Tibial nerve (tissue), 4 donors: Measurements from ENCODE around the gene SH3TC1. TPM values are rescaled to one million over a fixed set of nuclear protein-coding genes. Genes with fewer than 3 reads are reported as not detected.

Source experiments
- DNase-seq, 2 donors: peaks; one replicate each; pipeline ENCODE4 v3.0.0-alpha.2; 2019; ENCODE audit warnings: low spot score in 2 of 2
- H3K27ac ChIP-seq, 4 donors: fragments of 200-600 bp; sonication (generic) in 3 of 4; one replicate each; pipeline ENCODE4 v1.5.1; 2017 to 2019; ENCODE audit warnings: mild to moderate bottlenecking in 1 of 4
- H3K27me3 ChIP-seq, 2 donors: fragments of 200-600 bp; sonication (generic) in 1 of 2; one replicate each; pipeline versions ENCODE4 v1.5.1 to v1.6.0; 2017 to 2019
- H3K36me3 ChIP-seq, 3 donors: fragments of 200-600 bp; sonication (generic); one replicate each; pipeline ENCODE4 v1.5.1; 2018 to 2019
- H3K4me1 ChIP-seq, 4 donors: fragments of 200-600 bp; sonication (generic) in 3 of 4; one replicate each; pipeline ENCODE4 v1.5.1; 2017 to 2019
- H3K4me3 ChIP-seq, 4 donors: fragments of 200-600 bp; sonication (generic) in 3 of 4; one replicate each; pipeline ENCODE4 v1.5.1; 2017 to 2019; ENCODE audit warnings: mild to moderate bottlenecking in 1 of 4, moderate library complexity in 1 of 4
- H3K9me3 ChIP-seq, 4 donors: fragments of 200-600 bp; sonication (generic) in 3 of 4; one replicate each; pipeline ENCODE4 v1.5.1; 2017 to 2019
- CTCF ChIP-seq, 5 experiments: fragments of 200-600 bp in 3 of 5; fragments of 450-650 bp in 2 of 5; sonication (generic) in 3 of 5; IDR thresholded peaks; one replicate each; pipeline ENCODE4 v1.5.1; 2016 to 2019; ENCODE audit warnings: antibody characterized with exemption in 5 of 5, mild to moderate bottlenecking in 3 of 5, moderate library complexity in 2 of 5
- EP300 ChIP-seq, 2 donors: sonication (generic); formaldehyde crosslinking; IDR thresholded peaks; one replicate each; pipeline ENCODE4 v1.6.1; 2017; ENCODE audit warnings: antibody characterized with exemption in 2 of 2, mild to moderate bottlenecking in 1 of 2
- POLR2A ChIP-seq, 2 donors: fragments of 450-650 bp; IDR thresholded peaks; one replicate each; pipeline ENCODE4 v1.6.1; 2017; ENCODE audit warnings: antibody characterized with exemption in 2 of 2, mild to moderate bottlenecking in 2 of 2, moderate library complexity in 2 of 2
- WGBS, 2 donors: methylation state at CpG; one replicate each; pipeline ENCODE4 v1.1.5; 2018; 5-methylcytosine and 5-hydroxymethylcytosine counted together
- total RNA-seq, 4 donors: library from RNA; depleted of rRNA; stranded (reverse); fragments of >200 nt; gene quantifications; one replicate each; pipeline ENCODE4 v1.1.0, GENCODE V29; 2016

The SH3TC1 gene
- total RNA-seq, 4 donors from 2014 or later, result 31.6 to 176 (median 69.7) TPM

GRCh38 chr4:8202108-8203051 lies 3.3 kb downstream of the SH3TC1 start:
- 75 to 77% methylated on average over 21 of the region's 21 CpGs for whole genome bisulfite sequencing, 2 donors
- TF ChIP-seq POLR2A (IDR thresholded peaks at IDR 0.05), result no peak
- TF ChIP-seq CTCF (IDR thresholded peaks at IDR 0.05), result no peak
- no peak for TF ChIP-seq EP300 (IDR thresholded peaks at IDR 0.05)
- H3K4me1 ChIP-seq, result peaks cover 0 to 51% (median 28%) of the 10 kb centered on the region in 4 donors
- peak overlapping the region in 2 of 4 donors; percentile 9 to 84 for H3K27ac ChIP-seq
- no peaks in the 10 kb centered on the region for H3K36me3 ChIP-seq
- H3K4me3 ChIP-seq, result peak overlapping the region in 2 of 4 donors; percentile 2 to 49
- H3K27me3 ChIP-seq, result no peaks in the 10 kb centered on the region
- DNase-seq, result no peak
- H3K9me3 ChIP-seq, result no peaks in the 10 kb centered on the region

- no peak overlapping the region for H3K27ac ChIP-seq
- H3K9me3 ChIP-seq, result no peaks in the 10 kb centered on the region
- no peak for DNase-seq
- H3K4me3 ChIP-seq, result peak overlapping the region in 1 of 4 donors; percentile 49
- no peaks in the 10 kb centered on the region for H3K27me3 ChIP-seq
- no peaks in the 10 kb centered on the region for H3K36me3 ChIP-seq
- WGBS, 2 donors, result 75 to 91% methylated on average over 7 of the region's 7 CpGs
- H3K4me1 ChIP-seq, result peaks cover 0 to 51% (median 26%) of the 10 kb centered on the region in 4 donors
- TF ChIP-seq POLR2A (IDR thresholded peaks at IDR 0.05), result no peak
- no peak for TF ChIP-seq EP300 (IDR thresholded peaks at IDR 0.05)
- TF ChIP-seq CTCF (IDR thresholded peaks at IDR 0.05), result no peak
Observed at GRCh38 chr4:8203052-8203401, 3.9 kb downstream of the SH3TC1 start.

GRCh38 chr4:8203817-8204216 lies 4.7 kb downstream of the SH3TC1 start:
- WGBS, 2 donors, result 70 to 76% methylated on average over 9 to 10 of the region's 10 CpGs
- Histone ChIP-seq H3K27me3 (no peaks in the 10 kb centered on the region), H3K4me3 (no peak overlapping the region), H3K27ac (no peak overlapping the region), H3K4me1 (peaks cover 0 to 43% (median 22%) of the 10 kb centered on the region in 4 donors), H3K36me3 (no peaks in the 10 kb centered on the region), H3K9me3 (no peaks in the 10 kb centered on the region)
- TF ChIP-seq CTCF (IDR thresholded peaks at IDR 0.05) (no peak), POLR2A (IDR thresholded peaks at IDR 0.05) (no peak), EP300 (IDR thresholded peaks at IDR 0.05) (no peak)
- DNase-seq, result no peak

GRCh38 chr4:8204576-8205227 lies 5.6 kb downstream of the SH3TC1 start:
- H3K9me3 ChIP-seq, result no peaks in the 10 kb centered on the region
- DNase-seq, result no peak
- no peak for TF ChIP-seq POLR2A (IDR thresholded peaks at IDR 0.05)
- TF ChIP-seq EP300 (IDR thresholded peaks at IDR 0.05), result no peak
- no peak for TF ChIP-seq CTCF (IDR thresholded peaks at IDR 0.05)
- peaks cover 0 to 35% (median 15%) of the 10 kb centered on the region in 4 donors for H3K4me1 ChIP-seq
- no peak overlapping the region for H3K27ac ChIP-seq
- no peaks in the 10 kb centered on the region for H3K27me3 ChIP-seq
- 87 to 88% methylated on average over 26 to 31 of the region's 31 CpGs for WGBS, 2 donors
- H3K4me3 ChIP-seq, result no peak overlapping the region
- no peaks in the 10 kb centered on the region for H3K36me3 ChIP-seq

GRCh38 chr4:8205241-8205707 lies 6.2 kb downstream of the SH3TC1 start:
- TF ChIP-seq EP300 (IDR thresholded peaks at IDR 0.05), result no peak
- TF ChIP-seq CTCF (IDR thresholded peaks at IDR 0.05), result no peak
- TF ChIP-seq POLR2A (IDR thresholded peaks at IDR 0.05), result no peak
- Histone ChIP-seq H3K27me3 (no peaks in the 10 kb centered on the region), H3K4me1 (peaks cover 0 to 29% (median 12%) of the 10 kb centered on the region in 4 donors), H3K4me3 (no peak overlapping the region), H3K27ac (no peak overlapping the region), H3K36me3 (no peaks in the 10 kb centered on the region), H3K9me3 (no peaks in the 10 kb centered on the region)
- no peak for DNase-seq
- 56 to 72% methylated on average over 19 of the region's 19 CpGs for WGBS, 2 donors
